ENCODE measurements around the gene SEC14L1.
"Not testable (repeated sequence)": the region's sequence is repeated elsewhere in the genome, so short reads cannot be mapped to it uniquely, and the experiment has no call there.

The SEC14L1 gene

GRCh38 chr17:77148940-77149510, 8.3 kb downstream of the SEC14L1 start:
- Histone ChIP-seq H2AFZ (ENCODE audit: low read depth) (no peak overlapping the region), H3K79me2 (ENCODE audit: insufficient read depth, low read depth) (peaks cover 53% of the 10 kb centered on the region; the same call in 1 of the 2 replicates), H3K27me3 (ENCODE audit: insufficient read depth, low read depth) (no peaks in the 10 kb centered on the region), H3K36me3 (ENCODE audit: insufficient read depth) (no peaks in the 10 kb centered on the region; the same call in 1 of the 2 replicates), H3K4me2 (no peak overlapping the region), H3K27ac (no peak overlapping the region), H3K9ac (no peak overlapping the region), H3K4me3 (IDR thresholded peaks at IDR 0.05; ENCODE audit: insufficient read depth, low read depth, low read length) (no peak overlapping the region), H4K20me1 (ENCODE audit: insufficient read depth) (no peaks in the 10 kb centered on the region; the same call in 1 of the 2 replicates), H3K4me1 (ENCODE audit: low read depth, poor library complexity, severe bottlenecking) (peaks cover 56% of the 10 kb centered on the region)
- TF ChIP-seq, protein P1, sequence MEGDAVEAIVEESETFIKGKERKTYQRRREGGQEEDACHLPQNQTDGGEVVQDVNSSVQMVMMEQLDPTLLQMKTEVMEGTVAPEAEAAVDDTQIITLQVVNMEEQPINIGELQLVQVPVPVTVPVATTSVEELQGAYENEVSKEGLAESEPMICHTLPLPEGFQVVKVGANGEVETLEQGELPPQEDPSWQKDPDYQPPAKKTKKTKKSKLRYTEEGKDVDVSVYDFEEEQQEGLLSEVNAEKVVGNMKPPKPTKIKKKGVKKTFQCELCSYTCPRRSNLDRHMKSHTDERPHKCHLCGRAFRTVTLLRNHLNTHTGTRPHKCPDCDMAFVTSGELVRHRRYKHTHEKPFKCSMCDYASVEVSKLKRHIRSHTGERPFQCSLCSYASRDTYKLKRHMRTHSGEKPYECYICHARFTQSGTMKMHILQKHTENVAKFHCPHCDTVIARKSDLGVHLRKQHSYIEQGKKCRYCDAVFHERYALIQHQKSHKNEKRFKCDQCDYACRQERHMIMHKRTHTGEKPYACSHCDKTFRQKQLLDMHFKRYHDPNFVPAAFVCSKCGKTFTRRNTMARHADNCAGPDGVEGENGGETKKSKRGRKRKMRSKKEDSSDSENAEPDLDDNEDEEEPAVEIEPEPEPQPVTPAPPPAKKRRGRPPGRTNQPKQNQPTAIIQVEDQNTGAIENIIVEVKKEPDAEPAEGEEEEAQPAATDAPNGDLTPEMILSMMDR (conservative IDR thresholded peaks at IDR 0.05; ENCODE audit: low read depth, low read length), result no peak

DNA sequence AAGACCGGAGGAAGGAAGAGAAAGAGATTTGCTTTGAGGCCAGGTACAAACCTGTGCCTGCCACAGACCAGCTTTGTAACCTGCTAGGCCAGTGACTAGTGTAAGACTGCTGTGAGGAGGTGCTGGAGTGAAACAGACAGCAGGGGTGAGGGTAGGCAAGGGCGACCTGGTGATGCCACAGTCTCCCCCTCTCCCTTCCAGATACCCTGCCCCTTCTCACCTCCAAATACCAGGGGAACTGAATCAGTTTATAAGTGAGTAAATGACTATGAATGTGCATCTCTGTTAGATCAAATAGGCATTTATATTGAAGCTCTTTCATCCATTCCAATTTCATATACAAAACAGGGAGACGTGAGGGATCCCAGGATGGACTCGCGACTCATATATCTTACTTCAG, 9.4 kb downstream of the SEC14L1 start:
- no peaks in the 10 kb centered on the region for H3K27me3 ChIP-seq (ENCODE audit: insufficient read depth, low read depth)
- TF ChIP-seq, protein P1 (conservative IDR thresholded peaks at IDR 0.05; ENCODE audit: low read depth, low read length), result no peak
- no peak overlapping the region for H3K27ac ChIP-seq
- H3K4me1 ChIP-seq (ENCODE audit: low read depth, poor library complexity, severe bottlenecking), result peaks cover 44% of the 10 kb centered on the region
- no peaks in the 10 kb centered on the region; the same call in 1 of the 2 replicates for H3K36me3 ChIP-seq (ENCODE audit: insufficient read depth)
- no peak overlapping the region for H3K4me3 ChIP-seq (IDR thresholded peaks at IDR 0.05; ENCODE audit: insufficient read depth, low read depth, low read length)
- no peak overlapping the region for H3K9ac ChIP-seq
- peaks cover 58% of the 10 kb centered on the region; the same call in 1 of the 2 replicates for H3K79me2 ChIP-seq (ENCODE audit: insufficient read depth, low read depth)
- H2AFZ ChIP-seq (ENCODE audit: low read depth), result no peak overlapping the region
- H3K4me2 ChIP-seq, result no peak overlapping the region
- no peaks in the 10 kb centered on the region; the same call in 1 of the 2 replicates for H4K20me1 ChIP-seq (ENCODE audit: insufficient read depth)

GRCh38 chr17:77151186-77151585, 10.4 kb downstream of the SEC14L1 start:
- Histone ChIP-seq H3K4me1 (ENCODE audit: low read depth, poor library complexity, severe bottlenecking) (peaks cover 34% of the 10 kb centered on the region), H4K20me1 (ENCODE audit: insufficient read depth) (no peaks in the 10 kb centered on the region; the same call in 1 of the 2 replicates), H2AFZ (ENCODE audit: low read depth) (no peak overlapping the region), H3K79me2 (ENCODE audit: insufficient read depth, low read depth) (peaks cover 61% of the 10 kb centered on the region), H3K4me3 (IDR thresholded peaks at IDR 0.05; ENCODE audit: insufficient read depth, low read depth, low read length) (no peak overlapping the region), H3K4me2 (no peak overlapping the region), H3K27ac (no peak overlapping the region), H3K27me3 (ENCODE audit: insufficient read depth, low read depth) (no peaks in the 10 kb centered on the region), H3K9ac (no peak overlapping the region), H3K36me3 (ENCODE audit: insufficient read depth) (no peaks in the 10 kb centered on the region; the same call in 1 of the 2 replicates)
- TF ChIP-seq, protein P1 (conservative IDR thresholded peaks at IDR 0.05; ENCODE audit: low read depth, low read length), result no peak

- H3K4me1 ChIP-seq (ENCODE audit: low read depth, poor library complexity, severe bottlenecking), result peaks cover 25% of the 10 kb centered on the region
Measured at GRCh38 chr17:77152056-77152455, 11.3 kb downstream of the SEC14L1 start.

DNA sequence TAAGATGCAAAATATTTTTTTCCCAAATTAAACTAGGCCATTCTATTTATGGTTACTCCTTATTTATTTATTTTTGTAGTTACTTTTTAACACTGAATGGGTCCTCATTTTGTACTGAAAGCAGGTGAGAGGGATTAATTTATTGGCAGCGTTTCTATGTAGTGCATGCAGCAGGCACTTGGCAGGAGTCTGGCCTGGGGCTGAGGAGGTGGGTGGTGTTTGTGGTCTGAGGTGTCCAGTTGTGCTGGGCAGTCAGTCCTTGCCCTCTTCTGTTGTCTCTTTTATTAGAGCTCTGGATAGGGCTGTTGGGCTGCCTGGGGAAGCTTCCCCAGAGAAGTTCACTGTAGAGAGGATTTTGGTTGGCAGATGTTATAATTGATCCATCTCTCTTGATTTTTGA, 12.7 kb downstream of the SEC14L1 start:
- Histone ChIP-seq H3K79me2 (ENCODE audit: insufficient read depth, low read depth) (peaks cover 61% of the 10 kb centered on the region), H3K9ac (no peak overlapping the region), H3K4me1 (ENCODE audit: low read depth, poor library complexity, severe bottlenecking) (peaks cover 11% of the 10 kb centered on the region), H4K20me1 (ENCODE audit: insufficient read depth) (no peaks in the 10 kb centered on the region; the same call in 1 of the 2 replicates), H3K4me2 (no peak overlapping the region), H3K27me3 (ENCODE audit: insufficient read depth, low read depth) (no peaks in the 10 kb centered on the region), H2AFZ (ENCODE audit: low read depth) (no peak overlapping the region), H3K27ac (no peak overlapping the region), H3K4me3 (IDR thresholded peaks at IDR 0.05; ENCODE audit: insufficient read depth, low read depth, low read length) (no peak overlapping the region), H3K36me3 (ENCODE audit: insufficient read depth) (no peaks in the 10 kb centered on the region; the same call in 1 of the 2 replicates)
- TF ChIP-seq, protein P1 (conservative IDR thresholded peaks at IDR 0.05; ENCODE audit: low read depth, low read length), result no peak

More at GRCh38 chr17:77152056-77152455, 11.3 kb downstream of the SEC14L1 start:
- H3K9ac ChIP-seq; H4K20me1 ChIP-seq (ENCODE audit: insufficient read depth); H2AFZ ChIP-seq (ENCODE audit: low read depth); H3K27me3 ChIP-seq (ENCODE audit: insufficient read depth, low read depth); H3K4me3 ChIP-seq (IDR thresholded peaks at IDR 0.05; ENCODE audit: insufficient read depth, low read depth, low read length); H3K36me3 ChIP-seq (ENCODE audit: insufficient read depth); H3K4me2 ChIP-seq; H3K27ac ChIP-seq: not testable (repeated sequence)
- H3K79me2 ChIP-seq (ENCODE audit: insufficient read depth, low read depth), result peaks cover 58% of the 10 kb centered on the region
